Activated CD8-positive, alpha-beta memory T cell treated with anti-CD3 and anti-CD28 coated beads for 36 hours (primary cell): ENCODE measurements around the gene CMC2. TPM values are rescaled to one million over a fixed set of nuclear protein-coding genes. Genes with fewer than 3 reads are reported as not detected.

Experiments used
- CTCF ChIA-PET: fragments of 350-600 bp; sonication (Branson Sonifier 250); formaldehyde crosslinking; loops from one replicate; lab custom pipeline; 2021; ENCODE audit warnings: antibody characterized with exemption; lab: Charles Lee
- POLR2A ChIA-PET: fragments of 350-600 bp; sonication (Branson Sonifier 250); formaldehyde crosslinking; loops from one replicate; lab custom pipeline; 2021; ENCODE audit warnings: antibody characterized with exemption; lab: Charles Lee
- total RNA-seq, 2 experiments: library from RNA; stranded (reverse); gene quantifications; one replicate each; pipeline ENCODE4 v1.2.3, GENCODE V29; 2021

CMC2 gene
- total RNA-seq, 2 experiments from 2014 or later, result 129 to 139 TPM

DNA sequence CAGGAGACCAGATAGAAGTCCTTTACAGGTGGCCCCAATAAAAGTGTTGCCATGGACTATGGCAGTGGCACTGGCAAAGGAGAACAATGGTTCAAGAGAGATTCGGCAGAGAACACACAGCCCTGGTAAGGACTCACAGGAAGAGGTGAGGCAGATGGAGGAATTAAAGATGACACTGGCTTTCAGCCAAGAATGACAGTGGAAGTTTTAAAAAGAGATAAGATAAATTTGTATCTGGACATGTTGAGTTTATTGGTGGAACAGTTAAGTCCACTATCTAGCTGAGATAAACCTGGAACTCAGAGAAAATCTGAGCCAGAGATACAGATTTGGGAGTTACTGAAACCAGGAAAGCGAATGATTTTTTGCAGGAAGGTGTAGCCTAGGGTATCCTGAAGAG, 20.1 kb downstream of the CMC2 start:
- ChIA-PET POLR2A (no interaction called here), CTCF (no interaction called here)

DNA sequence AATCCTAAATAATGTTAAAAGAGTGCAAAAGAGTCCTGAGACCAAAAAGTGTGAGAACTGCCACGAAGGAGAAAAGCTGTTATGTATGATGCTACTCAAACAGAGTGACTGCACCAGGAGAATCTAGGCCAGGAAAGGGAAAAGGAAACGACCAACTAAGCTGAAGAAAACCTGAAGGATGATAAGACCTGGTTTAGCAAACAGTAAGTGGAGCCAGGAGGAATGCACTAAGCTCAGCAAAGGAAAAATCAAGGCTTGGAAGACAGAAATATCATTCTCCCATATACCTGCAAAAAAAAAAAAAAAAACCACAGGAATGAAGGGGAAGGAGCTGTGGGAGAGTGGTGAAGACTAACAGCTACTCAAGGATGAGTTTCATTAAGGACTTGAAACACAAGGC, 21.1 kb downstream of the CMC2 start:
- POLR2A ChIA-PET, result interaction anchor here (0.6 to 0.7 kb wide), 2 partner anchors 12 to 23 kb away, joined by 4 read pairs; no protein-coding TSS in a partner anchor
- CTCF ChIA-PET, result no interaction called here

DNA sequence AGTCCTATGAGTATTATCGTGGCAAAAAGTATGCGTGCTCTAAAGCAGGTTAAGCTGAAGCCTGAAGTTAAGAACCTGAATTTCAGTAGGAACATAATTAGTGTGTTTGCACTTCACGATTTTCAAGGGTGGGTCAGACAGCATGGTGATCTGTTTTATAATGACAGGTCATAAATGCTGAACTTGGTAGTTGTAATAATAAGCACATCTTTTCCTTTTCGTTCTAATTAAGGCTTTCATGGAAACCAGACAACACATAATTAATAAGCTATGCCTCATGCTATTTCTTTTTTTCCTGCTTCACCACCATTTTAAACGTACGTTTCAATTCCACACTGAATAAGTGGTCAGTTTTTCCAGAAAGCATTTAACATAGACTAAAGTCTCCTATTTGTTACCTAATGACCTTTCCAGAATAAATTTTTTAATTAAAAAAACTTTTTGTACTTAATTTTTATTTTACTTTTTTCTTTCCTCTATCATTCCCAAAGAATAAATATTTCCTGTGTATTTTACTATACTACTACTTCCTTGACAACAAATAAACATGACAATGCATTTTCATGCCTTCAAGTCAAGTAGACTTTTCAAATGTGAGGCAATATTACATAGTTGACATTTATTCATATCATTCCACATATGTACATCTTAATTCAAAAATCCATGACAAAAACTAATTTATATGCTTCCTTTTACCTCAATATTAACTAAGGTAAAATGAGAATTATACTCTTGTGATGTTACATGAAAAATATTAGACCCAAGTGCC, 22.4 kb downstream of the CMC2 start:
- CTCF ChIA-PET, result no interaction called here
- POLR2A ChIA-PET, result no interaction called here

DNA sequence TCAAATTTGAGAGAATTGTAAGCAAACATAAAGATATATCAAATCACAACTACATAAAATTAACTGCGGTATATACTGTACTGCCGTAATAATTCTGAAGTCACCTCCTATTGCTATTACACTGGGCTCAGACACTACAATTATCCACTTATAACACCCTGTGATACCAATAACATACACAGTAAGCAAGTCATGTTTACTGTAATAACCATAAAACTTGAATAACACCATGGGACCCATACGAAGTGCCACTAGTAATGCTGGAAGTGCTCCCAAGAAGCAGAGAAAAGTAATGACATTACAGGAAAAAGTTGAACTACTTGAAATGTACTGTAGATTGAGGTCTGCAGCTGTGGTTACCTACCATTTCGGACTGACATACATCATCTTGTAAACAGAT, 24.0 kb downstream of the CMC2 start:
- CTCF ChIA-PET, result no interaction called here
- POLR2A ChIA-PET, result no interaction called here

DNA sequence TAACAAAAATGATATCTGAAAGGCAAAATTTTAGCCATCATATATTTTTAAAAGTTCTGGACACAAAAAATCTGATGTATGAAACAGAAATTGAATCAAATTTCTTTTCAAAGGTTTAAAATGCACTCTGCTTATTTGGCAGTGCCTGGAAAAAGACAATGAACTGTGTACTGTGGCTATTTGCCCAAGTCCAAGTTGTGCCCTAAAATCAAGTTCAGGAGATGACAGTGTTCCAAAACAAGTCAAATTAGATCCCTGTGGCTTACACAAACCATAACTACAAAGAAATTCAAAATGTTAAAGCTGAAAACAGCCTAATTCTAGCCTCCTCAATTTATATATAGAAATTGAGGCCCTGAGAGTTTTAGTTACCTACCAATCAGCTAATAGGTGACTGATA, 25.6 kb downstream of the CMC2 start:
- POLR2A ChIA-PET, result no interaction called here
- CTCF ChIA-PET, result no interaction called here

DNA sequence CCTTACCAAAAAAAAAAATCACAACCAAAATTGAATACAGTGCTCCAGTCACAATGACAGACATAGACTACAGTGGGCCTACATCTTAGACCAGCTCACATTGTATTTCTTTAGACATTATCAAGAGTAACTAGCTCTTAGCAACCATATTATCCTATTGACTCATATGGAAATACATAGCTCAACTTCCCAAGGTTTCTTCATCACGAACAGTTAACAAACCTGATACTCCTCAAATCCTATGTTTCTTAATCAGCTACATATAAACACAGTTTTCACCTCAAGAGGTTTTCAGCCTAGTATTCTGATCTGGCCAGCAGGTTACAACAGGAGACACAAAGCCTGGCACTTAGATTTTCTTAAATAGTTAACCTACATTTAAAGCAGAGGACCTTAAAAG, 29.7 kb downstream of the CMC2 start:
- CTCF ChIA-PET, result no interaction called here
- POLR2A ChIA-PET, result no interaction called here

DNA sequence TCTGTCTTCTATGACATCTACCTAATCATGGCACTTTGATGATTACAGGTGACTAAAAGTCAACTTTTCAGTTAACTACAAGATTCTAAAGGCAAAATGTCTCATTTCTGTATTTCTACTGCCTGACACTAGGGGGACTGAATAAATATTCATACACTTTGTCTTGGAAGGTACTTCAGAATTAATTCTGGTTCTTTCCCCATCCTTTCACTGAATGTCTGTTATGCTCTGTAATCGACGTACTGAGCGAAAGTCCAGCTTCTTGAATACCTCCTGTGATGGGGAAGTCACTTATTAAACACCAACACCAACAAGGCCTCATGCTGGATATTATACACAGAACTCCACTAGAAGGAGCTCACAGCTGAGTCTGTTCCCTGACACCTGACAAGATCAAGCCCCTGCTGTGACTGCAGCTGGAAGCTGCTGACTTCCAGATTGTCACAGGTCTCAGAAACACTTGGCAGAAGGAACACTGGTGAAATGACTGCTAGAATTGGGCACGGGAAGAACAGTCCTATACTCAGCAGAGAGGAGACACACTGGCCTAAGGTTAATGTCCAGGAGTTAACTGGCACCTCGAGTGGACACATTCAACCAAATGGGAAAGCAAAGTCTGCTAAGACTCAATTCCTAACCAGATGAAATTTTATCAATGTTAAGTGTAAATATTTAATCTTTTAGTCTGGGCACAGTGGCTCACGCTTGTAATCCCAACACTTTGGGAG, 31.9 kb downstream of the CMC2 start:
- CTCF ChIA-PET, result interaction anchor here (0.6 to 1.2 kb wide), 4 partner anchors 10 to 740 kb away, joined by 3 to 5 read pairs (median 3); no protein-coding TSS in a partner anchor
- POLR2A ChIA-PET, result no interaction called here

DNA sequence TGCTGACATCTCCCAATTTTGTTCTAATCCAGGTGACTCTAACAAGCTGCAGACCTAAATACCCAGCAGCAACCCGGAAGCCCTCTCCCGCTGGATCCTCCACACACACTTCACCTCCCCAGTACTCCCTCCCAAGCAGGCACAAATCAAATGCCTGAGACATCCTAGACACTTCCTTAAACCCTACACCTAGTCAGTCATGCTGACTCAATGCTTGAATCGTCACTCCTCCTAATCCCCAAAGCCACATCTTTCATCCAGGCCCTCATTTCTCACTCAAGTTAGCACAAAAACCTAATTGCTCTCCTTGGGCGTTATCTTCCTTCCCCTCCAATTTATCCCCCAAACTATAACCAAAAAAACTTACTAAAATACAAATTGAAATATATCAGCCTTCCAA, 32.7 kb downstream of the CMC2 start:
- CTCF ChIA-PET, result interaction anchor here (1.2 kb wide), 1 partner anchor 17 kb away, joined by 5 read pairs; no protein-coding TSS in a partner anchor

DNA sequence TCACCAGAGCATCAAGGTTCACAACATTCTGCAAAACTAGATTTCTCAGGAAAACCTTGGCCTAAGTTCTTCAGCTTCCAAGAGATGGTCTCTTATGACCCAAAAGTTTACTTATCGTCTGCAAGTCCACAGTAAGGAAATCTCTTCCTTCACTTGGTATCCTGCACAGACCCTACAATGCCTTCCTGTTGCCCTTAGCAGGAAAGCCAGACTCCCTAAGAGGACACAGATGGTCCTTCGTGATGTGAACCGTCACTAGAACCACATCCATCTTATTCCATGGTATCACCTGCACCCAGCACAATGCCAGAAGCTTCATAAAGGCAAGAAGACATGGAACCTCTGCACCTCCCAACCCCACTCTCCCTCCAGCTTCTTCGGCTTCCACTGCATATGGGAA, 34.1 kb downstream of the CMC2 start:
- ChIA-PET POLR2A (no interaction called here), CTCF (no interaction called here)

More for the DNA sequence above, 32.7 kb downstream of the CMC2 start:
- POLR2A ChIA-PET, result interaction anchor here (0.5 kb wide), 1 partner anchor 12 kb away, joined by 4 read pairs; no protein-coding TSS in a partner anchor

DNA sequence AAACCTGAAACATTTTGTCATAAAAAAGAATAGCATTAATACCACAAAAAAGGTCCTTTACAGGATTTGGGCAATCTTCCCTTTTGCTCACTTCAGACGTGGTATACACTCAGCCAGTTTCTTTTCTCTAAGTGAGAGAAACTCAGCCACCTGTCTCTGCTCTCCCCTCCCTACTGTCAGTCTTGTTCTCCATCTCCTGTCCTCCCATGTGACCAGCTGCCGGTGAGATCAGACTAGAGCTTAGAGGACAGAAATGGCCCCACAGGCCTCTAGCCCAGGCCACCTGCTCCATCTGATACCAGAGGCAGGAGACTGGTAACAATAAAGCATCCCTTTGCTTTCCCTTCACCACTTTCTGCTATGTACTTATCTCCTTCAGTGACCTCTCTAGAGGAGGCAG, 34.9 kb downstream of the CMC2 start:
- ChIA-PET POLR2A (no interaction called here), CTCF (no interaction called here)

DNA sequence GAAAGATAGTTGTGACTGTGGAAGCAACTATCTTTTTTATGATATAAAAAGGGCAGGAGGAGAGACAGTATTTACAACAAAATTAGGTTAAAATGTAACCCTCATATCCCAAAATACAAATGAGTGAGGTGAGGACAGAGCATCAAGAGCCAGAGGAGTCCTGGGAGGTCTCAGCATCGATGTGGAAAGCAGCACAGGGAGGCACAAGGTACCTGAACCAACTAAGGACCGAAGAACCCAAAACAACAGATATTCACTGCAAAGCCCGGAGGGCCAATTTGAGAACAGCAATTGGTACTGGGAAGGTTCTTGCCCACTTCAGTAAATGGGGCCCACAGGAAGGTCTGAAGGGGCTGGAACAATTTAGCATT, 37.6 kb downstream of the CMC2 start:
- ChIA-PET POLR2A (no interaction called here), CTCF (no interaction called here)

DNA sequence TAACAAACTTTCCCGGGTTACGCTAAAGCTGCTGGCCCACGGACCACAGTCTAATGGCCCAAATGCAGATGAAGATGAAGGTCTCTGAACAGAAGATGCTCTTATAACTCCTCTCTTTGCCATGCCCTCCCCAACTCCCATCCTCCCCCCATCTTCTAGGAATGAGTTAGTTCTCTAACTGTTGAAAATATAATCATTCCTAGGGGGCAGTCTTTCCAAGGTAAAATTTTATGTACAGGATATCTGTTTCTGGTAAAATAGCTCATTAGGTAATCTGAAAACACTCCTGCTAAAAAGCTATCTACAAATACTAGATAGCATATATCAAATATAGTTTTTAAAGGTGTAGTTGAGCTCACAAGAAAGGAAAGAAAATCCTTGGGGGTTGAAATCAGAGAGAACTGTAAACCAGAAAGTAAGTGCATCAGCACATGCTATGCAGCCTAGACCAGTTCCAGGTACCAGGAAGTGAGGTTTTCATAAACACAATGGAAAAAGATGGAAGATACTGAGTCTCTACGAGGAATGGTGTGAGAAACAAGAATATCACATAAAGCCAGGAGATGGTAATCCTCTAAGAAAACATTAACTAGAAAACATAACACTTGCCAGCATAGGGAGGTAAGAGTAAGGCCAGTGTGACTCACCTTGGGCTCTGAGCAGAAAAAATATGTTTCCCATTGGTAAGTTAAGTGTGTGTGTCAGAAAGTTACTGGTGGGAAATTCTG, 38.1 kb downstream of the CMC2 start:
- CTCF ChIA-PET, result no interaction called here
- POLR2A ChIA-PET, result no interaction called here

DNA sequence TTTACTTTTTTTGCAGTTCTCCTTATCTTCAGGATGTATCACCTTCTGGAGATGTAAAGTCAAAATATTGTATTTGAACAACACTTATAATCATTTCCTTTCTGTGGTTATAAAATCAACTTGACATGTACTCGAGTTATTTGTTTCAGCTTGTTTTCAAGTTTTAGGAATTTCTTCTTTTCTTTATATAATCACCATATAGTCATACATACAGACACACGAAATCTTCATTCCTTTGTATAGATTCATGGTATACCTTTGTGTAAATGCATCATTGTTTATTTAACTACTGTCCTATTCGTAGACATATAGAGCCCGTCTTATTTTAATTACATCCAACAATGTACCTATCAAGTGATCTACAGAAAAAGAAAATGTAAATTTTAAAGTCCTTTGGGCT, 40.1 kb downstream of the CMC2 start:
- ChIA-PET CTCF (no interaction called here), POLR2A (no interaction called here)

DNA sequence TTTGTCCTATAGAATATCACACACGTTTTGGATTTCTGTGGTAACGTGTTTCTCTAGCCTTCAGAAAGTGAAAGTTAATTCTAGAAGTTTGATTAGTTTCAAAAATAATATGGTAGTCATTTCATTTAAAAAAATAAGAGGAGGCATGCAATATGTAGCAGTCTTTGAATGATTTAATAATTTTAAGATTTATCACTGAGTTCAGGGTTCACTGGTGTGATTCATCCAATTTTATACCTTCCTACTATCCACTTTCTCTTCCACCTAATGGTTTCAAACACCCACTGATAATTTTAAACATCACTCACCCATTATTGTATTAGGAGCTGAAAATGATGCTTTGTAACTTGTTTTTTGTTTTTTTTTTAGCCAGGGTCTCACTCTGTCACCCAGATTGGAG, 42.3 kb downstream of the CMC2 start:
- CTCF ChIA-PET, result interaction anchor here (1.5 kb wide), 1 partner anchor 10 kb away, joined by 3 read pairs; no protein-coding TSS in a partner anchor
- POLR2A ChIA-PET, result interaction anchor here (0.7 kb wide), 1 partner anchor 1730 kb away, joined by 5 read pairs; no protein-coding TSS in a partner anchor

DNA sequence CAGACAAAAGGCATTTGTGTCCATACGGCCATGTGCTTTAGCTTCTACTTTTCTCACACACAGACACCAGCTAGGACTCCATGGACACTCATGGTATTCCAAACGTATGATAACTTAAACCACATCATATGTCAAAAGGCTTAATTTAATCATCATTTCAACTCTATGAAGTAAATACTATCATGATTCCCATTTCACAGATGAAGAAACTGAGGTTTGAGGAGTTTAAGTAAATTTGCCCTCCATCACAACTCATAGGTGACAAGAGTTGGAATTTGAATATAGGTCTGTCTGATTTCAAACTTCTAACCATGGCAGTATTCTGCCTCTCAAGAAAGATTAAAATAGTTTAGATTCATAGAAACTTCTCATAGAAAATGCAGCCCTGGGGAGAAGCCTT, 43.8 kb downstream of the CMC2 start:
- ChIA-PET POLR2A (no interaction called here), CTCF (no interaction called here)

DNA sequence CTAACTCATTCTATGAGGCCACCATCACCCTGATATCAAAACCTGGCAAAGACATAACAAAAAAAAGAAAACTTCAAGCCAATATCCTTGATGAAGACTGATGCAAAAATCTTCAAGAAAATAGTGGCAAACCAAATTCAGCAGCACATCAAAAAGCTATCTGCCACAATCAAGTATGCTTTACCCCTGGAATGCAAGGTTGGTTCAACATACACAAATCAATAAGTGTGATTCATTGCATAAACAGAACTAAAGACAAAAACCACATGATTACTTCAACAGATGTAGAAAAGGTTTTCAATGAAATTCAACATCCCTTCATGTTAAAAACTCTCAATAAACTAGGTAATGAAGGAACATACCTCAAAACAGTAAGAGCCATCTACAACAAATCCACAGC, 48.4 kb downstream of the CMC2 start:
- CTCF ChIA-PET, result no interaction called here
- POLR2A ChIA-PET, result no interaction called here

DNA sequence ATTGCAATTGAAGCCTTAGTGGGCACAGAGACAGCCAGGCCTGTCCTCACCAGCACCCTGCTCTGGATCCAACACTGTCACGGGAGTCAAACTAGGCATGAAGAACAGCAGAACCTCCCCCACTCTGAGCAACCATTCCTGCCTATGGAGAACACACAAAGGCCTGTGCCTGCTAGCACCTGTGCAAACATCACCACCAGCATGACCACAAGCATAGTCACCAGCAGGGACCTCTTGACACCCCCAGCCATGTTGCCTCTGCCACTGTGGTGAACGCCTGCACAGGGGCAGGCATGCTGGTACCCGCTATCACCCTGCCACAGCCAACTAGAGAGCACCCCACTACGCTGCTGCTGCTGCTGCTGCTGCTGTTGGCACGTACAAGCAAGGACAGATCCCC, 51.7 kb downstream of the CMC2 start:
- ChIA-PET POLR2A (no interaction called here), CTCF (no interaction called here)

DNA sequence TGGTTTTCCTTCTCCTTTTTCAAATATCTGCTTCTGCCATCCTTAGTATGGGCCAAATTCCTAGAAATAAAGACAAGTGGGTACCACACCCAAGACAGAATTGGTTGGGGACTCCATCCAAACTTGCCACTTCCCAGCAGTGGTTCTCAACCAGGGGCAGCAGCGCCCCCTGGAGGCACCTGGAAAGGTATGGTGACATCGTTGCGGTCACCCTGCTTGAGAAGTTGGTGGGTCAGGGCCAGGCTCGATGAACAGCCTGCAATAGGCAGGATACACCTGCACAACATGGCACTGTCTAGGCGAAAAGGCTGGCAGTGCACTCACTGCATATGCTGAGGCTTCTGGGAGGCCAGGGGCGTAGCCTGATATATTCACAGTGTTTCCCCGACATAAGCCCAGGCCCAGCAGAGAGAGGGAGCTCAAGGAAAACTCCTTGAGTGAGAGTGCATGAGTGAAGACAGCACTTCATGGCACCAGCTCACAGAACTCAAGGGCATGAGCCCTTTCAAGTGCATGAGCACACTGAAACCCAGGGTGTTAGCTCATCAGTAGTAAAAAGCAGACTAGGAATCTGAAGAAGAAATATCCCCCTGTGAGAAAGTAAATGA, 57.7 kb downstream of the CMC2 start:
- CTCF ChIA-PET, result no interaction called here
- POLR2A ChIA-PET, result no interaction called here

DNA sequence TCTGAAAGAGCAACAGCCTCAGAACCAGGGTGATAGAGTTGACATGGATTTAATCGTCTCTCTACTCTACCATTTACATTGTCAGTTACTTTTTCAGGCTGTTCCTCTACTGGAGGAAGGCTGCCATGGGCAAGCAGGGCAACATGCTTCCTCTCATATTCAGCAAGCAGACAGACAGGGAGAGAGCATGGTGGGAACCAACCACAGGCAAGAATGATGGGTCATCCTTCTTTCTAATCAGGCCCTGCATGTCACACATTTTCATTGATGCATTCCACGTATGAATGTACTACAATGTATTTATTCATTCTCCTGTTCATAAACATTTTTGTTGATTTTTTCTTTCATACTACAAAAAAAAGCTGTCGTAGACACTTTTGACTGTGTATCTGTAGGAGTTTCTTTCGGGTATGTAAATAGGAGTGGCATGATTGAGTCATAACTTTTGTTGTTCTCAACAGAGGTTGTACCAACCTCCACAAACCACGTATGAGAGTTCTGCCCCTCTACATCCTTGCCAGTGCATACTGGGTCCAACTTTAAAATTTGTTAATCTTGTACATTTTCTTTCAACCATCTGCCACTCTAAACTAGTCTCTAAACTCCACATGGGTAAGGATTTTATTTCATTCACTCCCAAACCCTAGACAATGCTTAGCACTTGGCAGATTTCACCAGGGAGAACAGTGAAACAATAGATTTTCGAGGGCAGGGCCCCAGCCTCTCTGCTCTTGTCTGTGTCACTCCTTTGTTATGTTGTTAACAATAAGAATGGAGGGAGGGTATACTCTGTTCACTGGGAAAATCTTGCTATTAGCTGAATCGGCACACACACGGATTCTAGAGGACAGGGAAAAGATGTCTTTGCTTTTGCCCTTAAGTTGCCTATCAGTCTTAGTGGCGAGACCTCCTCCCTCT, 58.7 kb downstream of the CMC2 start:
- CTCF ChIA-PET, result no interaction called here

More for the DNA sequence above, 58.7 kb downstream of the CMC2 start:
- POLR2A ChIA-PET, result no interaction called here
